ENCODE measurements around the gene PEX14.

The PEX14 gene

GRCh38 chr1:10520952-10521351, 46.2 kb downstream of the PEX14 start:
- no peak for DNase-seq

GRCh38 chr1:10521537-10522157, 46.9 kb downstream of the PEX14 start:
- no peak for DNase-seq

GRCh38 chr1:10522322-10522860, 47.6 kb downstream of the PEX14 start:
- no peak for DNase-seq

- DNase-seq, result no peak
These were observed 50.5 kb downstream of the PEX14 start for GRCh38 chr1:10525208-10525607.

- DNase-seq, result no peak
These were observed 53.6 kb downstream of the PEX14 start for GRCh38 chr1:10528066-10529014.

GRCh38 chr1:10529091-10529490, 54.3 kb downstream of the PEX14 start:
- DNase-seq, result no peak

GRCh38 chr1:10529765-10530164, 55.0 kb downstream of the PEX14 start:
- DNase-seq, result no peak

- DNase-seq, result no peak
These were observed 55.6 kb downstream of the PEX14 start for GRCh38 chr1:10530281-10530740.

- DNase-seq, result no peak
These were observed 56.2 kb downstream of the PEX14 start for GRCh38 chr1:10530756-10531495.

- DNase-seq, result no peak
These were observed 57.6 kb downstream of the PEX14 start for GRCh38 chr1:10532362-10532761.

- no peak for DNase-seq
These were observed 59.8 kb downstream of the PEX14 start for GRCh38 chr1:10534519-10534918.

GRCh38 chr1:10536133-10536770, 61.5 kb downstream of the PEX14 start:
- no peak for DNase-seq

GRCh38 chr1:10537082-10537766, 62.5 kb downstream of the PEX14 start:
- peak; percentile 94 for DNase-seq

- DNase-seq, result no peak
These were observed 64.1 kb downstream of the PEX14 start for GRCh38 chr1:10538646-10539355.

GRCh38 chr1:10539411-10540043, 64.8 kb downstream of the PEX14 start:
- DNase-seq, result peak; percentile 43

GRCh38 chr1:10540277-10541005, 65.7 kb downstream of the PEX14 start:
- no peak for DNase-seq

GRCh38 chr1:10541286-10541685, 66.5 kb downstream of the PEX14 start:
- DNase-seq, result no peak

GRCh38 chr1:10544239-10544638, 69.5 kb downstream of the PEX14 start:
- DNase-seq, result no peak

- DNase-seq, result no peak
These were observed 72.1 kb downstream of the PEX14 start for GRCh38 chr1:10546896-10547295.

Measured in NCI-H1105 (cell line).